Effector memory CD4-positive, alpha-beta T cell (primary cell): Measurements from ENCODE around the gene PTPRD.

Source experiments
- DNase-seq, 3 donors: peaks; one replicate each; pipeline ENCODE4 v3.0.0-alpha.2; 2020
- H3K27ac ChIP-seq: 2 replicates; pipeline ENCODE4 v1.7.0; 2013; ENCODE audit warnings: mild to moderate bottlenecking, low read length, moderate library complexity; ENCODE audit not compliant: insufficient read depth, poor library complexity, severe bottlenecking
- H3K27me3 ChIP-seq: replicated peaks from 2 replicates; pipeline ENCODE4 v1.7.0; 2013; ENCODE audit warnings: mild to moderate bottlenecking, low read length; ENCODE audit not compliant: insufficient read depth, control insufficient read depth, poor library complexity, severe bottlenecking
- H3K36me3 ChIP-seq: 2 replicates; pipeline ENCODE4 v1.7.0; 2013; ENCODE audit warnings: mild to moderate bottlenecking, low read length, moderate library complexity; ENCODE audit not compliant: control insufficient read depth, insufficient read depth
- H3K4me1 ChIP-seq: 2 replicates; pipeline ENCODE4 v1.7.0; 2013; ENCODE audit warnings: low read length, mild to moderate bottlenecking; ENCODE audit not compliant: control insufficient read depth, insufficient read depth, poor library complexity, severe bottlenecking
- H3K4me3 ChIP-seq: 2 replicates; pipeline ENCODE4 v1.7.0; 2013; ENCODE audit warnings: low read length, low read depth, mild to moderate bottlenecking; ENCODE audit not compliant: insufficient read depth, poor library complexity, severe bottlenecking
- H3K9me3 ChIP-seq: 2 replicates; pipeline ENCODE4 v1.7.0; 2013; ENCODE audit warnings: mild to moderate bottlenecking, low read length, moderate library complexity; ENCODE audit not compliant: control insufficient read depth

Gene PTPRD

GRCh38 chr9:8693464-8693863 is 1919.3 kb downstream of the PTPRD start:
- Histone ChIP-seq H3K27me3 (no peaks in the 10 kb centered on the region), H3K36me3 (no peaks in the 10 kb centered on the region), H3K4me3 (no peak overlapping the region), H3K4me1 (no peaks in the 10 kb centered on the region), H3K27ac (no peak overlapping the region), H3K9me3 (no peaks in the 10 kb centered on the region)
- no peak for DNase-seq

DNA sequence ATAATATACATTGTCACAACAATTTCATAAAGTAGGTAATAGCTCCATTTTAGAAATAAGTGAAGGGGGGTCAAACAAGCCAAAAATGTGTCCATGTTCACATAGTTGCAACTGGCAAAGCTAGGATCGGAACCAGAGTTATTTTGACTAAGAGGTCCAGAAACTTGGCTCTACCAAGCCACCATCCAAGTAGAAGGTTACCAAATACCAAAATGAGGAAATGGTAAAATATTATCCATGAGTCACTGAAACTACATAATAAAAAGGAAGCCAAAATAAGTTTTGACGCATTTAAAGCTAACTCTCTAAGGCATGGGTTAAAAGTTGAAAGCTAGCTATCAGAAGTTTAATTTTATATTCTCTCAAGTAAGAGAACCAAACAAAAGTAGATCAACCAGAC is 1926.3 kb downstream of the PTPRD start:
- Histone ChIP-seq H3K4me1 (no peaks in the 10 kb centered on the region), H3K4me3 (no peak overlapping the region), H3K27ac (no peak overlapping the region), H3K36me3 (no peaks in the 10 kb centered on the region), H3K27me3 (no peaks in the 10 kb centered on the region), H3K9me3 (no peaks in the 10 kb centered on the region)
- no peak for DNase-seq

- Histone ChIP-seq H3K9me3 (no peaks in the 10 kb centered on the region), H3K4me1 (no peaks in the 10 kb centered on the region), H3K27me3 (no peaks in the 10 kb centered on the region), H3K4me3 (no peak overlapping the region), H3K36me3 (no peaks in the 10 kb centered on the region), H3K27ac (no peak overlapping the region)
- DNase-seq: no peak
Measured at GRCh38 chr9:8685825-8686224, 1927.0 kb downstream of the PTPRD start.

GRCh38 chr9:8684978-8685708 is 1927.7 kb downstream of the PTPRD start:
- no peaks in the 10 kb centered on the region for H3K36me3 ChIP-seq
- H3K4me1 ChIP-seq: no peaks in the 10 kb centered on the region
- H3K27me3 ChIP-seq: no peaks in the 10 kb centered on the region
- H3K27ac ChIP-seq: no peak overlapping the region
- no peaks in the 10 kb centered on the region for H3K9me3 ChIP-seq
- no peak for DNase-seq
- no peak overlapping the region for H3K4me3 ChIP-seq

- Histone ChIP-seq H3K4me1 (no peaks in the 10 kb centered on the region), H3K9me3 (no peaks in the 10 kb centered on the region), H3K4me3 (no peak overlapping the region), H3K27ac (no peak overlapping the region), H3K27me3 (no peaks in the 10 kb centered on the region), H3K36me3 (no peaks in the 10 kb centered on the region)
- no peak for DNase-seq
Measured at GRCh38 chr9:8683496-8683895, 1929.3 kb downstream of the PTPRD start.

GRCh38 chr9:8680658-8681057 is 1932.1 kb downstream of the PTPRD start:
- no peaks in the 10 kb centered on the region for H3K9me3 ChIP-seq
- no peaks in the 10 kb centered on the region for H3K36me3 ChIP-seq
- no peak overlapping the region for H3K27ac ChIP-seq
- DNase-seq: no peak
- no peaks in the 10 kb centered on the region for H3K27me3 ChIP-seq
- H3K4me3 ChIP-seq: no peak overlapping the region
- no peaks in the 10 kb centered on the region for H3K4me1 ChIP-seq

GRCh38 chr9:8680157-8680556 is 1932.6 kb downstream of the PTPRD start:
- Histone ChIP-seq H3K4me1 (no peaks in the 10 kb centered on the region), H3K27me3 (no peaks in the 10 kb centered on the region), H3K36me3 (no peaks in the 10 kb centered on the region), H3K27ac (no peak overlapping the region), H3K4me3 (no peak overlapping the region), H3K9me3 (no peaks in the 10 kb centered on the region)
- no peak for DNase-seq

GRCh38 chr9:8679371-8679822 is 1933.4 kb downstream of the PTPRD start:
- Histone ChIP-seq H3K4me1 (no peaks in the 10 kb centered on the region), H3K27me3 (no peaks in the 10 kb centered on the region), H3K4me3 (no peak overlapping the region), H3K9me3 (no peaks in the 10 kb centered on the region), H3K27ac (no peak overlapping the region), H3K36me3 (no peaks in the 10 kb centered on the region)
- no peak for DNase-seq

DNA sequence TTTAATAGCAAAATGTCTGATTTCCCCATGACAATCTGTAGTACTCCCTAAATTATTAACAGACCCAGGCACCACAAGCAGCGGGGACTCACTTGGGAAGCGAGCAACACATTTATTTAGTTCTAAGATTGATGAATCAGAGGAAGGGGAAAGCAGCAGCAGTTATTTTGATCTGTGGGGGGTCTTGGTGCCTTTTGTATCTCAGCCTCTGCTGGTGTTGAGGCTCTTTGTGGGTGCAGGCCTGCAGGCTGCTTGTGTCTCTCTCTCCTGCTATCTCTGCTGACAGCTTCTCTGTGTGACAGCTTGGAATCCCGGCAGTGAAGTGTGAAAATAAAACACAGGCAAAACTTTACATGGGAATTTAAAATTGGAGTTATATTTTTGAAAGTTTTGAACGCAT is 1935.1 kb downstream of the PTPRD start:
- Histone ChIP-seq H3K4me3 (no peak overlapping the region), H3K27ac (no peak overlapping the region), H3K27me3 (no peaks in the 10 kb centered on the region), H3K36me3 (no peaks in the 10 kb centered on the region), H3K9me3 (no peaks in the 10 kb centered on the region), H3K4me1 (no peaks in the 10 kb centered on the region)
- DNase-seq: no peak

GRCh38 chr9:8674536-8674935 is 1938.3 kb downstream of the PTPRD start:
- H3K4me1 ChIP-seq: no peaks in the 10 kb centered on the region
- no peak for DNase-seq
- H3K36me3 ChIP-seq: no peaks in the 10 kb centered on the region
- no peak overlapping the region for H3K4me3 ChIP-seq
- no peaks in the 10 kb centered on the region for H3K9me3 ChIP-seq
- H3K27me3 ChIP-seq: no peaks in the 10 kb centered on the region
- no peak overlapping the region for H3K27ac ChIP-seq
